ENCODE data around the gene GNAQ. TPM values are rescaled to one million over a fixed set of nuclear protein-coding genes. Genes with fewer than 3 reads are reported as not detected.

GNAQ gene
- total and polyA plus RNA-seq, 4 donors = 6.8 to 19.6 (median 12.6) TPM

DNA sequence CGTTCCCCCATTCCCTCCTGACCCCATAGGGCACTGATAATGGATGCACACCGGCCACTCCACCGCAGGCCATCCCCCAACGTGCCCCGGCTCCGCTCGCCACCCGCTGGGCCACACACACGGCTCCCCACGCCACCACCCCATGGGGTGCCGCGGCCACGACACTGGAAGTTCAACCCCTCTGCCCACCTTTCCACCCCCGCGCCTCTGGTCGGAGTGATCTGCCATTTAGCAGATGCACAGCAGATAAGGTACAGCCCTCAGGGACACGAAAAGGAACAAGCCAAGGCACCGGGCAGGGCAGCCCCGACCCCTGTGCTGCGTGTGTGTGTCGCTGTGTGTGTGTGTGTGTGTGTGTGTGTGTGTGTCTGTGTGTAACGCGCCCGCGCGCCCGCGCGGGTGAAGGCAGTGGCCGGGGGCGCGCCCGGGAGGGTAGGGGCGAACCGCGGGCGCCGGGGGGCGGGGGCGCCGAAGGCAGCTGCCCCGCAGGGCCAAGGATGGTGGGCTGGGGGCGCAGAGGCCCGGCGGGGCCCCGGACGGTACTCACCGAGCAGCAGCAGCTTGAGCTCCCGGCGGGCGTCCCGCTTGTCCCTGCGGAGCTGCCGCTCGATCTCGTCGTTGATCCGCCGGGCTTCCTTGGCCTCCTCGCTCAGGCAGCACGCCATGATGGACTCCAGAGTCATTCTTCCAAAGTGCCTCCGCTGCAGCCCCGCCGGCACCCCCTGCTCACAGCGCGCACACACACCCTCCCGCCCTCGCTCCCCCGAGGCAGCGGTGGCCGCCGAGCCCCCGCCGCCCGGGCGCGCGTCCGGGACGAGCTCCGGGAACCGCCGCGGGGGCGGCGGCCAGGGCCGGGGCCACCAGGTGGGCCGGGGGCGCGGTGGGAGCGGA, 813 bp downstream of the GNAQ start:
- Histone ChIP-seq H3K4me1 (ENCODE audit: control insufficient read depth in 4 of 4, insufficient read depth in 4 of 4, low read length in 3 of 4) (peaks cover 1 to 45% (median 22%) of the 10 kb centered on the region in 4 donors), H3K9ac (ENCODE audit: low read depth in 1 of 2, low read length in 2 of 2) (peak overlapping the region in 1 of 2 donors; percentile 23)

DNA sequence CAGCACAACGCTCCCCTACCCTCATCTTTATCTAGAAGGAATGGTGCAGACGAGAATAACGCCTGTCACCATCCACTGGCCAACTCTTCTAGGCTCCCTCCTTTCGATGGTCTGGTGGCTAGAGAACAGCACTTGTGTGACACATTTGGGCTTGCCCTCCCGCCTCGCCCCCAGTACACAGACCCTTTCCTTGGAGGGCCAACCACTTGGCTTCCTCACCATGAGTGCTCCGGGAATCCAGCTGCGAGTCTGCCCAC, 1.4 kb downstream of the GNAQ start:
- H3K4me1 ChIP-seq (ENCODE audit: control insufficient read depth in 4 of 4, insufficient read depth in 4 of 4, low read length in 3 of 4) = peaks cover 1 to 44% (median 22%) of the 10 kb centered on the region in 4 donors
- H3K27ac ChIP-seq (ENCODE audit: low read depth in 1 of 2, low read length in 2 of 2) = peak overlapping the region; percentile 81 to 94
- no peaks in the 10 kb centered on the region for H3K36me3 ChIP-seq (ENCODE audit: control insufficient read depth in 4 of 4, insufficient read depth in 3 of 4, low read depth in 1 of 4, low read length in 3 of 4)
- no peak for TF ChIP-seq GABPA (IDR thresholded peaks at IDR 0.05 in 1 of 2, conservative IDR thresholded peaks at IDR 0.05 in 1 of 2)
- no peak for TF ChIP-seq RXRA (IDR thresholded peaks at IDR 0.05)
- peak; percentile 7 for TF ChIP-seq YY1 (IDR thresholded peaks at IDR 0.05)
- TF ChIP-seq TAF1 (conservative IDR thresholded peaks at IDR 0.05) = no peak
- 9% methylated on average over 8 of the region's 8 CpGs for WGBS
- H3K27me3 ChIP-seq (ENCODE audit: control insufficient read depth in 4 of 4, insufficient read depth in 4 of 4, low read length in 3 of 4) = no peaks in the 10 kb centered on the region
- H3K9me3 ChIP-seq (ENCODE audit: control insufficient read depth in 4 of 4, low read length in 3 of 4) = no peaks in the 10 kb centered on the region
- DNase-seq (ENCODE audit: low spot score) = peak; percentile 59
- peak overlapping the region; percentile 23 to 52 for H3K9ac ChIP-seq (ENCODE audit: low read depth in 1 of 2, low read length in 2 of 2)
- peak overlapping the region; percentile 52 to 86 (median 75) for H3K4me3 ChIP-seq (ENCODE audit: low read depth in 1 of 3, low read length in 3 of 3)

More for the DNA sequence above, 813 bp downstream of the GNAQ start:
- H3K36me3 ChIP-seq (ENCODE audit: control insufficient read depth in 4 of 4, insufficient read depth in 3 of 4, low read depth in 1 of 4, low read length in 3 of 4) = no peaks in the 10 kb centered on the region
- H3K9me3 ChIP-seq (ENCODE audit: control insufficient read depth in 4 of 4, low read length in 3 of 4) = no peaks in the 10 kb centered on the region
- H3K4me3 ChIP-seq (ENCODE audit: low read depth in 1 of 3, low read length in 3 of 3) = peak overlapping the region; percentile 52 to 86 (median 75)
- peak; percentile 76 for DNase-seq (ENCODE audit: low spot score)
- WGBS = 2% methylated on average over 91 of the region's 91 CpGs
- TF ChIP-seq JUND (IDR thresholded peaks at IDR 0.05) (no peak), FOXA2 (IDR thresholded peaks at IDR 0.05) (no peak), FOXA1 (IDR thresholded peaks at IDR 0.05) (no peak), SP1 (IDR thresholded peaks at IDR 0.05) (no peak), EGR1 (IDR thresholded peaks at IDR 0.05; ENCODE audit: low read depth in 2 of 2) (no peak)
- TF ChIP-seq, protein P1, sequence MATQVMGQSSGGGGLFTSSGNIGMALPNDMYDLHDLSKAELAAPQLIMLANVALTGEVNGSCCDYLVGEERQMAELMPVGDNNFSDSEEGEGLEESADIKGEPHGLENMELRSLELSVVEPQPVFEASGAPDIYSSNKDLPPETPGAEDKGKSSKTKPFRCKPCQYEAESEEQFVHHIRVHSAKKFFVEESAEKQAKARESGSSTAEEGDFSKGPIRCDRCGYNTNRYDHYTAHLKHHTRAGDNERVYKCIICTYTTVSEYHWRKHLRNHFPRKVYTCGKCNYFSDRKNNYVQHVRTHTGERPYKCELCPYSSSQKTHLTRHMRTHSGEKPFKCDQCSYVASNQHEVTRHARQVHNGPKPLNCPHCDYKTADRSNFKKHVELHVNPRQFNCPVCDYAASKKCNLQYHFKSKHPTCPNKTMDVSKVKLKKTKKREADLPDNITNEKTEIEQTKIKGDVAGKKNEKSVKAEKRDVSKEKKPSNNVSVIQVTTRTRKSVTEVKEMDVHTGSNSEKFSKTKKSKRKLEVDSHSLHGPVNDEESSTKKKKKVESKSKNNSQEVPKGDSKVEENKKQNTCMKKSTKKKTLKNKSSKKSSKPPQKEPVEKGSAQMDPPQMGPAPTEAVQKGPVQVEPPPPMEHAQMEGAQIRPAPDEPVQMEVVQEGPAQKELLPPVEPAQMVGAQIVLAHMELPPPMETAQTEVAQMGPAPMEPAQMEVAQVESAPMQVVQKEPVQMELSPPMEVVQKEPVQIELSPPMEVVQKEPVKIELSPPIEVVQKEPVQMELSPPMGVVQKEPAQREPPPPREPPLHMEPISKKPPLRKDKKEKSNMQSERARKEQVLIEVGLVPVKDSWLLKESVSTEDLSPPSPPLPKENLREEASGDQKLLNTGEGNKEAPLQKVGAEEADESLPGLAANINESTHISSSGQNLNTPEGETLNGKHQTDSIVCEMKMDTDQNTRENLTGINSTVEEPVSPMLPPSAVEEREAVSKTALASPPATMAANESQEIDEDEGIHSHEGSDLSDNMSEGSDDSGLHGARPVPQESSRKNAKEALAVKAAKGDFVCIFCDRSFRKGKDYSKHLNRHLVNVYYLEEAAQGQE (IDR thresholded peaks at IDR 0.05) = no peak
- H3K27ac ChIP-seq (ENCODE audit: low read depth in 1 of 2, low read length in 2 of 2) = peak overlapping the region; percentile 81 to 94
- no peaks in the 10 kb centered on the region for H3K27me3 ChIP-seq (ENCODE audit: control insufficient read depth in 4 of 4, insufficient read depth in 4 of 4, low read length in 3 of 4)

DNA sequence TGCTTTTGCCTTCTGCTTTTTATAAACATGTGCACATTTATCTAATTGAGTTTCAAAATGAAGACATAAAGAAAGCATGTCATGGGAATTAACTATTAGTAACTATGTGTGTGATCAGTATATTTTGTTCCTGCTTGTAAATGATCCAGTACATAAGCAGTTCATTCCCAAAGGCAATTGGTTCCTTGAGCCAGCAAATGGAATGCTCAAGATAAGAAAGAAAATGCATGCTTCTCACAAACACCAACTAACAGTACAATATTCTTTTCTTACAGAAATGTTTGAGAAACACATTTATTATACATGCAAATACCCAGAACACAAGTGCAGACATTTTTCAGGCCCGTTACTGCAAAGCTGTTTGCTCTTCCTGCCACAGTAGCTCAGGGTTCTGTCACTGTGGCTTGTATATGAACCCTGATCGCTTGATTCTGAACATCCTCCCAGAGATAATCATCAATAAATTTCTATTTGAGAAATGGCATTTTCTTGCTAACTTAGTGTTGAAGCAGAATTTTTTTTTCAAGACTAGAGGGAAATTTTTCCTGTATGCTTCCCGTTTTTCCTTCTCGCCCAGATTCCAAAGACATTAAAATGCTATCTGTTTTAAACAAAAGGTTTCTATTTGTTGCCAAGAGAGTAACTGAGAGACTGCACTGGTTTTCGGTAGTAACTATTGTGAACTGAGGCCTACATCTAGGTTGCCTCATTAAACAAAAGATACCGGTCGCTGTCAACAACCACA, 1.9 kb downstream of the GNAQ start:
- TF ChIP-seq SP1 (IDR thresholded peaks at IDR 0.05) (no peak), RAD21 (IDR thresholded peaks at IDR 0.05) (peak in 1 of 2 donors; percentile 17), YY1 (IDR thresholded peaks at IDR 0.05) (peak; percentile 8)
- no peak for DNase-seq (ENCODE audit: low spot score)
- peaks cover 1 to 39% (median 21%) of the 10 kb centered on the region in 4 donors for H3K4me1 ChIP-seq (ENCODE audit: control insufficient read depth in 4 of 4, insufficient read depth in 4 of 4, low read length in 3 of 4)
- H3K27ac ChIP-seq (ENCODE audit: low read depth in 1 of 2, low read length in 2 of 2) = peak overlapping the region; percentile 81 to 94
- peak overlapping the region; percentile 23 to 52 for H3K9ac ChIP-seq (ENCODE audit: low read depth in 1 of 2, low read length in 2 of 2)
- peak overlapping the region; percentile 52 to 86 (median 75) for H3K4me3 ChIP-seq (ENCODE audit: low read depth in 1 of 3, low read length in 3 of 3)
- H3K27me3 ChIP-seq (ENCODE audit: control insufficient read depth in 4 of 4, insufficient read depth in 4 of 4, low read length in 3 of 4) = no peaks in the 10 kb centered on the region
- no peaks in the 10 kb centered on the region for H3K36me3 ChIP-seq (ENCODE audit: control insufficient read depth in 4 of 4, insufficient read depth in 3 of 4, low read depth in 1 of 4, low read length in 3 of 4)
- 11% methylated on average over 7 of the region's 7 CpGs for WGBS
- H3K9me3 ChIP-seq (ENCODE audit: control insufficient read depth in 4 of 4, low read length in 3 of 4) = no peaks in the 10 kb centered on the region
